Right lobe of liver (tissue), 6 donors: ENCODE data around the gene TMEM119. TPM values are rescaled to one million over a fixed set of nuclear protein-coding genes. Genes with fewer than 3 reads are reported as not detected.

Source experiments
- ATAC-seq, 4 donors: fragments of 200-7000 bp; cut with Tn5 transposase; one replicate each; pipeline ENCODE4 v1.9.1; 2020; ENCODE audit warnings: mild to moderate bottlenecking in 4 of 4, moderate library complexity in 4 of 4
- DNase-seq, 3 donors: peaks; one replicate each; pipeline ENCODE4 v3.0.0-alpha.2; 2020
- H3K27ac ChIP-seq, 3 donors: fragments of 200-600 bp; one replicate each; pipeline ENCODE4 v1.8.0; 2022
- H3K27me3 ChIP-seq, 2 donors: fragments of 200-600 bp; one replicate each; pipeline ENCODE4 v1.8.0; 2022
- H3K36me3 ChIP-seq, 4 donors: fragments of 200-600 bp; sonication (generic) in 1 of 4; one replicate each; pipeline versions ENCODE4 v1.5.1 to v1.8.0; 2017 to 2022; ENCODE audit warnings: control low read depth in 1 of 4
- H3K4me1 ChIP-seq, 4 donors: fragments of 200-600 bp; sonication (generic) in 1 of 4; one replicate each; pipeline versions ENCODE4 v1.5.1 to v1.8.0; 2017 to 2022; ENCODE audit warnings: control low read depth in 1 of 4
- H3K4me3 ChIP-seq, 3 donors: fragments of 200-600 bp; one replicate each; pipeline ENCODE4 v1.8.0; 2022
- H3K9me3 ChIP-seq, 4 donors: fragments of 200-600 bp; sonication (generic) in 1 of 4; one replicate each; pipeline versions ENCODE4 v1.5.1 to v1.8.0; 2017 to 2022; ENCODE audit warnings: control low read depth in 1 of 4
- POLR2A ChIP-seq: fragments of 450-650 bp; IDR thresholded peaks from one replicate; pipeline ENCODE4 v1.6.1; 2017; ENCODE audit warnings: antibody characterized with exemption, mild to moderate bottlenecking
- WGBS: methylation state at CpG from one replicate; pipeline ENCODE4 v1.1.6; 2018; ENCODE audit warnings: low coverage, low lambda C conversion rate; ENCODE audit not compliant: insufficient coverage; ENCODE audit errors: missing lambda C conversion rate; 5-methylcytosine and 5-hydroxymethylcytosine counted together
- intact Hi-C, 2 donors: fragments of 100-400 bp; cut with DNase I; formaldehyde crosslinking; loops; one replicate each; pipeline versions ENCODE4 v1.11.2 to v1.14.1; 2022
- total RNA-seq, 6 experiments: library from RNA; depleted of rRNA in 2 of 6; stranded (reverse); fragments of >200 nt in 2 of 6; fragmentation: NEBNext Ultra II Directional in 3 of 6; extraction: Animal tissue kit (Norgen Biotek cat#: 25700) in 3 of 6; gene quantifications; one replicate each; pipeline versions ENCODE4 v1.1.0 to v1.2.4, GENCODE V29; 2016 to 2023
- TF ChIP-seq, protein P1 (sequence below), 4 donors: fragments of 200-600 bp in 3 of 4; fragments of 450-650 bp in 1 of 4; IDR thresholded peaks; one replicate each; pipeline versions ENCODE4 v1.5.1 to v1.8.0; 2016 to 2022; ENCODE audit warnings: antibody characterized with exemption in 4 of 4, mild to moderate bottlenecking in 2 of 4
- donor health status: DM: no; HTN: yes; CAD: no.
- donor health status: DM: no; HTN: no; CAD: no.
- donor health status: DM: no; HTN: no; CAD: no.
- donor health status: DM: no; HTN: yes; CAD: no.
- donor health status: DM: no; HTN: yes; CAD: no.

The TMEM119 gene
- total RNA-seq, 6 experiments from 2014 or later = 0.09 to 0.38 (median 0.22) TPM; not detected in 2

- Histone ChIP-seq H3K27ac (no peak overlapping the region), H3K27me3 (no peaks in the 10 kb centered on the region), H3K9me3 (no peaks in the 10 kb centered on the region), H3K36me3 (no peaks in the 10 kb centered on the region), H3K4me1 (no peaks in the 10 kb centered on the region), H3K4me3 (no peak overlapping the region)
- TF ChIP-seq, protein P1, sequence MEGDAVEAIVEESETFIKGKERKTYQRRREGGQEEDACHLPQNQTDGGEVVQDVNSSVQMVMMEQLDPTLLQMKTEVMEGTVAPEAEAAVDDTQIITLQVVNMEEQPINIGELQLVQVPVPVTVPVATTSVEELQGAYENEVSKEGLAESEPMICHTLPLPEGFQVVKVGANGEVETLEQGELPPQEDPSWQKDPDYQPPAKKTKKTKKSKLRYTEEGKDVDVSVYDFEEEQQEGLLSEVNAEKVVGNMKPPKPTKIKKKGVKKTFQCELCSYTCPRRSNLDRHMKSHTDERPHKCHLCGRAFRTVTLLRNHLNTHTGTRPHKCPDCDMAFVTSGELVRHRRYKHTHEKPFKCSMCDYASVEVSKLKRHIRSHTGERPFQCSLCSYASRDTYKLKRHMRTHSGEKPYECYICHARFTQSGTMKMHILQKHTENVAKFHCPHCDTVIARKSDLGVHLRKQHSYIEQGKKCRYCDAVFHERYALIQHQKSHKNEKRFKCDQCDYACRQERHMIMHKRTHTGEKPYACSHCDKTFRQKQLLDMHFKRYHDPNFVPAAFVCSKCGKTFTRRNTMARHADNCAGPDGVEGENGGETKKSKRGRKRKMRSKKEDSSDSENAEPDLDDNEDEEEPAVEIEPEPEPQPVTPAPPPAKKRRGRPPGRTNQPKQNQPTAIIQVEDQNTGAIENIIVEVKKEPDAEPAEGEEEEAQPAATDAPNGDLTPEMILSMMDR (IDR thresholded peaks at IDR 0.05) = no peak
- ATAC-seq = no peak
- intact Hi-C loops = loop anchor here (5.0 kb wide), 2 partner anchors 34 to 44 kb away; no protein-coding TSS in a partner anchor
- no peak for DNase-seq
- 40% methylated on average over 1 of the region's 15 CpGs for WGBS
Measured at GRCh38 chr12:108610856-108611605, 13.1 kb upstream of the TMEM119 start.

- ATAC-seq (no peak), DNase-seq (no peak)
- H3K27me3 ChIP-seq = no peaks in the 10 kb centered on the region
- intact Hi-C loops = loop anchor here (5.0 kb wide), 2 partner anchors 33 to 43 kb away; no protein-coding TSS in a partner anchor
- H3K36me3 ChIP-seq = no peaks in the 10 kb centered on the region
- TF ChIP-seq, protein P1 (IDR thresholded peaks at IDR 0.05) = no peak
- no peak for TF ChIP-seq POLR2A
- H3K4me1 ChIP-seq = no peaks in the 10 kb centered on the region
- H3K27ac ChIP-seq = no peak overlapping the region
- H3K9me3 ChIP-seq = no peaks in the 10 kb centered on the region
- 83% methylated on average over 6 of the region's 8 CpGs for WGBS
- H3K4me3 ChIP-seq = no peak overlapping the region
Measured at GRCh38 chr12:108610336-108610815, 12.5 kb upstream of the TMEM119 start.

GRCh38 chr12:108609537-108610335, 11.9 kb upstream of the TMEM119 start:
- ATAC-seq = peak in 2 of 4 donors; percentile 10 to 27
- Histone ChIP-seq H3K27ac (no peak overlapping the region), H3K9me3 (no peaks in the 10 kb centered on the region)

DNA sequence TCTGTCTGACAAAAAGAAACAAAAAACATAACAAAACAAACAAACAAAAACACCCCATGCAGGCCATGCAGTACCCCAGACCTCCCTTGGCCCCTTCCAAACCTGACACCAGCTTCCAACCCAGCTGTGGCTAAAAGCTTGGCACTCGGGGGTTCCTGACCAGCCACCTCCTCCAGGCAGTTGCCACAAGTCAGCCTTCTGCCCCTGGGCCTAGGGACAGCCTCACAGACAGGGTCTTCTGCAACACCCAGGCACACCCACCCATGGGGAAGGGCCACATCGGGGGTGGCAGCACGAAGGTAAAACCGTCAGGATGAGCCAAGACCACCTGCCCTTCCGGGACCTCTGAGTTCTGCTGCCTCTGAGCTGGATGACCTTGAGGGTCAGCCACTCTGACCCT, 10.7 kb upstream of the TMEM119 start:
- Histone ChIP-seq H3K4me3 (no peak overlapping the region), H3K4me1 (no peaks in the 10 kb centered on the region), H3K36me3 (no peaks in the 10 kb centered on the region), H3K27me3 (no peaks in the 10 kb centered on the region), H3K9me3 (no peaks in the 10 kb centered on the region), H3K27ac (no peak overlapping the region)
- WGBS = 53% methylated on average over 5 of the region's 5 CpGs
- intact Hi-C loops = no loop called here
- DNase-seq = no peak
- no peak for ATAC-seq
- no peak for TF ChIP-seq POLR2A
- TF ChIP-seq, protein P1 (IDR thresholded peaks at IDR 0.05) = no peak

More at GRCh38 chr12:108609537-108610335, 11.9 kb upstream of the TMEM119 start:
- WGBS = 67% methylated on average over 4 of the region's 21 CpGs
- TF ChIP-seq, protein P1 (IDR thresholded peaks at IDR 0.05) = no peak
- TF ChIP-seq POLR2A = no peak
- Histone ChIP-seq H3K27me3 (no peaks in the 10 kb centered on the region), H3K4me1 (no peaks in the 10 kb centered on the region), H3K4me3 (no peak overlapping the region), H3K36me3 (no peaks in the 10 kb centered on the region)
- intact Hi-C loops = loop anchor here (5.0 kb wide), 2 partner anchors 32 to 42 kb away; no protein-coding TSS in a partner anchor
- no peak for DNase-seq
